HG03378 (cell line): ENCODE measurements around the gene OBI1.

ENCODE experiments used
- ATAC-seq: cut with Tn5 transposase; IDR thresholded peaks from one replicate; pipeline ENCODE4 v1.9.1; 2021; ENCODE audit warnings: mild to moderate bottlenecking, moderate library complexity; ENCODE audit not compliant: unreplicated experiment

The OBI1 gene

DNA sequence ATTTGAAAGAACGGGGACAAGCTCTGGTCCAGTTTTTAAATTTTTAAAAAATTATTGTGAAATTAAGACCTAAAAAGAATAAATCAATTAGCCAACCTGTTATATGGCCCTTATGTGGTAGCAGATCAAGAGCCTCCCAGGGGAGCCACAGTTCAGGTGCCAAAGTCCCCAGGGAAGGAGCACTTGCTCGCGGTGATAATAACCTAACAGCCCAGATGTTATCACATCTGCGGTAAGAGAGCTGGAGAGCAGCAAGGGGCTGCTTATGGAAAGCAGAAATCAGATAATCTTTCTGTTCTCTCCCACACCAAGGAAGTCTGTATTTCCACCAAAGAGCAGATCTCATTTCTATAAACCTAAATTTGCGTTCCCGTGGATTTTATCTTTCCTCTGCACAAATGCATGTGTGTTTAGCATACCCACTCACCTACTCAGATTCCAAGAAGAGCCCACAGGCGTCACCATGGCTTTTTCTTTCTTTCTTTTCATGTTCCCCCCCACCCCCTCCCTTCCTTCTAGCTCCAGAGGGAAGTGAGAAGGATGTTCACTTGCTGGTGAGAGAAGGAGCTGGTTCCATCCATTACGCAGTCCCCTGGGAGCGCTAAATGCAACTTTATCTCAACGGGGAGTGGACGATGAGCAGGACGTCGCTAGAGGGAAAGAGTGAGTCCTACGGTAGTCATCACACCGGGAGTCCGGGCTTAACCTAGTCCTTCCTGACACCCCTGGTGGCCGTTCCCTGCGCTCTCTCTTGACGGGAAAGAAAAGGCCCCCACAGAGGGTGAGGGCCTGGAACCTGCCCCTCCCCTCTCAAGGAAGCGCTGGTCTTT lies 54.0 kb downstream of the OBI1 start:
- ATAC-seq = no peak

GRCh38 chr13:78603240-78603957 lies 55.6 kb downstream of the OBI1 start, which contains the start of gene POU4F1:
TSS of gene POU4F1 (minus strand) at chr13:78603552. CDS start at chr13:78603326, 226 bp downstream.
- ATAC-seq = peak; percentile 73

DNA sequence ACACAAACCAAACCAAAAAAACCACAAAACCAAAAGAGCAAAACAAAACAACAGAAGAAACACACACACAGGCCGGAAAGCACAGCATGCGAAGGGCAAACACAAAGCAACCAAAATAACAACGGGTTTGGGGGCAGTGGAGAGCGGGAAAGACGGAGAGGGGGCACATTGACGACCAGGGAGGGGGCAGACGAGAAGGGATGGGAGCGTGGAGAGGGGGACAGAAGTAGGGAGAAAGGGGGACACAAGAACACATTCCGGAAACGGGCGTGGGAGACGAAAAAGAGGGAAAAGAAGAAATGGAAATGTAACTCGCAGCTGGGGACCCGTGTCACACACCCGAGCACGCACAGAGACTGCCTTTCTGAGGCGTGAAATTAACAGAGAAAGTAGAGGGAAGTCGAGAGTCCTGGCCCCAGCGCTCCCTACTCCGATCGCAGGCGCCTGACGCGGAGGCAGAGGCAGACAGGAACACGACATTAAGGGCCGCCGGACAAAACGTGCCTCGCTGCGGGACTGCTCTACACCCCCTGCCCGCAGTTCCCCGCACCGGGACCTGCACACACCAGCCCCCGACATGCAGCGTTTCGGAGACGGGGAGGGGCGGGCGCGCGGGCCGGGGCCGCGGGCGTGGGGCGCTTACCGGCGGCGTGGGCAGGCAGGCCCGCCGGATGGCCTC lies 56.3 kb downstream of the OBI1 start:
- ATAC-seq = peak; percentile 5

DNA sequence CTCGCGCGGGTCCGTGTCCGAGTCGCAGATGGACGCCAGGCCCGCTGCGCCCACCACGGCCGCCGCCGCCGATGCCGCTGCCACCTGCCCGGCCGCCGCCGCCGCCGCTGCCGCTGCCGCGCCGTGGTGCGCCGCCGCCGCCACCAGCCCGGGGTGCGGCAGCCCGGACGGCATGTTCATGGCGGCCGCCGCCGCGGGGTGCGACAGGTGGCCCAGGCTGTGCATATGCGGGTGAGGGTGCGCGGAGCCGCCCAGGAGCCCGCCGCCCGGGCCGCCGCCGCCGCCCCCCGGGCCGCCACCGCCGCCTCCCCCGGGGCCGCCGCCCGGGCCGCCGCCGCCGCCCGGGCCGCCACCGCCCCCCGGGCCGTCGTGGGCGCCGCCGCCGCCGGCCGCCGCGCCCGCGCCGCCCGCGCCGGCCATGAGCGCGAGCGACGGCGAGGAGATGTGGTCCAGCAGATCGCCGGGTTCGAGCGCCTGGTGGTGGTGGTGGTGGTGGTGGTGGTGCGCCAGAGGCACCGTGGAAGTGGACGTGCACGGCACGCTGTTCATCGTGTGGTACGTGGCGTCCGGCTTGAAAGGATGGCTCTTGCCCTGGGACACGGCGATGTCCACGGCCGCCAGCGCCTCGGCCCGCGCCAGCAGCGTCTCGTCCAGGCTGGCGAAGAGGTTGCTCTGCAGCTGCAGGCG lies 56.9 kb downstream of the OBI1 start:
- ATAC-seq = no peak

GRCh38 chr13:78601124-78601873 lies 57.7 kb downstream of the OBI1 start:
- ATAC-seq = no peak

DNA sequence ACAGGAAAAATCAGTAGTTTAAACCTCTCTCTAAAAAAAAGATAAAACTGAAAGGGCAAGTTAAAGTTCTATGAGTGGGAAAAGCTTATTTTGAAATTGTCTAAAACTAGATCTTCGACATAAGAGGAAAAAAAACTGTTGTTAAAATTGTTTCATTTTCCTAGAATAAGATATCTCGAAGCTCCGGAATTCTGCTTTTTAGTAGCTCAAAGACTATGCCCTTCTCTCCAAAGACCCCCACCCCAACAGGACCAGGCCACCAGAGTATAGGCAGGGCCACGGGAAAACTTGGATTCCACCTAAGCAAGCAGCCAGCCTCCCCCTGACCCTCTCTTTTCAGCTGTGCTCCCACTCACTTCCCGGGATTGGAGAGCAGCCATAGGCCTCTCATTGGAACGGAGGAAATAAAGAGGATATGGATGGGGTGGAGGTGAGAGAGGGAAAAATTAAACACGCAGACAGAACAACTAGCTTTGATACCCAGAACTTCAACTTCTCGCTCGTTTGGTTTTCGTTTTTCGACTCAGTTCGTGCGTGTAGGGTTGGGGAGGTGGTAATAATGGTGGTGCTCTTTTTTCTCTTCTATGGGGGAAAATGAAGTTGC lies 58.6 kb downstream of the OBI1 start:
- no peak for ATAC-seq

DNA sequence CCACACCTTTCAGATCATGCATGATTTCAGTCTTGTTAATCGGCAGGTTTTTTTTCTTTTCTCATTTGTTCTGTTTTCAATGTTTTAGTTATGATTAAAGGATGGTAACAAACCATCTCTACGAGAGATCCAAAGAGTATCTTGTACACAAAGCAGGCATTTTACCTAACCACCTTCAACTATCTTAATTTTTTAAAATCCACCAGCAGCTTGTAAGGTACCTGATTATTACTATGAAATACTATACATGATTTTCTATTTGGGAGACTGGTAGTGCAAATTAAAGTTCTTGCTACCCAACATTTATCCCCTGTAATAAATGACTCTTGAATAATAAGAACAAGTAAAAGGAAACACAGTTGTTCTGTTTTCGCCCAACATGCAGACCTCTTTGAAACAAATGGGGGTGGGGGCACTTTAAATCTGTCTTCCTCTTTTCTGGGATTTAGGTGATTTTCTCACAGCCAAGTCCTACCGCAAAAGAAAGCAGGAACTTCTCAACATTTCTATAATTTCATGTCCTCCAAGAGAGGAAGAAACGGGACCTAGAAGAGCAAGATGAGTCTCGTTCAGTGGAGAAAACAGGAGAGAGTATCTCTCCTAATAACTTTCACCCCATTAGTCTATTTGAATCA lies 59.2 kb downstream of the OBI1 start:
- no peak for ATAC-seq

DNA sequence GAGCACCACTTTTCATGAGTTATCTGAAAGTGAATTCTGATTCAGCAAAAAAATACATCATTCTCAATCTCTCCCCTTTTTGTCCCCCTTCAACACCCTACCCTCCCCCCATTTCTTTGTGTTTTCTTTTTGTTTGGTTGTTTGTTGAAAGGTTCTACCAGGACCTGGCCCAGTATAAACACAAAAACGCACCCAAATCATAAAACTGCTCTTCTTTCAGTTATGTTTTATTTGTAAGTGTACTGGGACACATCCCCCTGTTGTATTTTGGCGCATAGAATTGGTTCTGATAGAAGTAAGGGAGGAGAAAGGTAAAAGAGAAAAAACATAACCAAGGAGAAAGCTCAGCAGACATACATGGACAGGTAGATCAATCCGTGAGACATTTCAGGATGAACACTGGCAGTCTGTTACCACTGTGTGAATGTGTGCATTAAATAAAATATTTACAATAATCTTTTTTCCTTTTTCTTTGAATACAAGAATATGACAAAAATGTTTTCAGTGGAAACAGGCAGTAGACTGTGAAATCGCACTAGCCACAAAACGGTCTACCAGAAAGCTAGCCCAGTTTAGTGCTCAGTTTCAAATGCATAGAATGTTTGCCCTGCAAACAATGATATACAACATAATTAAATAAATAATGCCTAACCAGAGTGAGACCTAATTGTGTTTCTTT lies 59.9 kb downstream of the OBI1 start:
- ATAC-seq = no peak

GRCh38 chr13:78598116-78598781 lies 60.7 kb downstream of the OBI1 start:
- ATAC-seq = no peak

- ATAC-seq = no peak
Measured at GRCh38 chr13:78597602-78597932, 61.4 kb downstream of the OBI1 start.

- ATAC-seq = no peak
Measured at GRCh38 chr13:78596736-78597601, 62.0 kb downstream of the OBI1 start.

DNA sequence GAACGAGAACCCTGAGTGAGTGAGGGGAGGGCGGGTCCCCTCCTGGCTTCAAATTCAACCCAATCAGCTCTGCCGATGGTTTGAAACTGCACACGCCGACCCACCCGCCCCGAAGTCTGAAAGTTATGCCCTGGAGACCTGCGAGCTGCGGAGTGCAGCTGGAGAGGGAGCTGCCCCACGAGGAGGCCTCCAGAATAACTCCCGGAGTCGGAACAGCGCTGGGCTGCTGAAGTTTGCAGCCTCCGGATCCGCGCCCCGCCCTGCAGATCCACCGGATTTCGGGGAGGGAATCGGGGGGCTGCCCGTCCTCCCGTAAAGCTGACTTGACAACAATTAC lies 62.6 kb downstream of the OBI1 start:
- no peak for ATAC-seq

- peak; percentile 42 for ATAC-seq
Measured at GRCh38 chr13:78595495-78596398, 63.2 kb downstream of the OBI1 start.

GRCh38 chr13:78594456-78594975 lies 64.4 kb downstream of the OBI1 start:
- no peak for ATAC-seq

- no peak for ATAC-seq
Measured at GRCh38 chr13:78593652-78594455, 65.1 kb downstream of the OBI1 start.

GRCh38 chr13:78593129-78593528 lies 65.8 kb downstream of the OBI1 start:
- ATAC-seq = no peak
